IMR-90 (cell line): ENCODE data around the gene ZSCAN10. TPM values are rescaled to one million over a fixed set of nuclear protein-coding genes. Genes with fewer than 3 reads are reported as not detected.
A peak's percentile ranks its signal among the peaks of the same experiment; 100 is the strongest.

Experiments used
- ATAC-seq: fragments of 200-7000 bp; cut with Tn5 transposase; 2 replicates; pipeline ENCODE4 v1.9.1; 2020; ENCODE audit warnings: low read depth, mild to moderate bottlenecking, moderate library complexity
- BruUV-seq: library from RNA; stranded (reverse); fragments of 400-500 nt; replicated peaks from 2 replicates; lab custom pipeline; 2021; lab: Mats Ljungman, UMichigan
- CTCF ChIA-PET: fragments of 300-600 bp; formaldehyde crosslinking; extraction: SDS; loops from one replicate; lab custom pipeline; 2021; ENCODE audit warnings: antibody characterized with exemption; lab: Yijun Ruan, JAX
- POLR2A ChIA-PET: fragments of 300-600 bp; sonication (Branson Sonifier 250); formaldehyde crosslinking; loops from one replicate; lab custom pipeline; 2022; ENCODE audit warnings: antibody characterized with exemption; ENCODE audit not compliant: unreplicated experiment; lab: Charles Lee
- DNase-seq: peaks from one replicate; pipeline ENCODE4 v3.0.0; 2013
- H2AFZ ChIP-seq: replicated peaks from 2 replicates; pipeline ENCODE3; 2013; ENCODE audit warnings: low read length, mild to moderate bottlenecking; ENCODE audit not compliant: poor library complexity
- H2AK5ac ChIP-seq: 2 replicates; pipeline ENCODE4 v1.6.1; 2013; ENCODE audit warnings: low read depth, low read length, inconsistent platforms
- H2AK9ac ChIP-seq: replicated peaks from 2 replicates; pipeline ENCODE3; 2013; ENCODE audit warnings: mild to moderate bottlenecking, low read depth, low read length, moderate library complexity; ENCODE audit not compliant: poor library complexity
- H2BK120ac ChIP-seq: 2 replicates; pipeline ENCODE4 v1.6.1; 2013; ENCODE audit warnings: low read depth, low read length, inconsistent platforms
- H2BK15ac ChIP-seq: 3 replicates; pipeline ENCODE4 v1.6.1; 2013; ENCODE audit warnings: low read depth, low read length, inconsistent platforms
- H2BK20ac ChIP-seq: 2 replicates; pipeline ENCODE4 v1.6.1; 2013; ENCODE audit warnings: low read depth, mild to moderate bottlenecking, inconsistent platforms, low read length, moderate library complexity
- H2BK5ac ChIP-seq: 2 replicates; pipeline ENCODE4 v1.6.1; 2013; ENCODE audit warnings: mild to moderate bottlenecking, low read depth, low read length, inconsistent platforms; ENCODE audit not compliant: poor library complexity, severe bottlenecking
- H3K14ac ChIP-seq: replicated peaks from 2 replicates; pipeline ENCODE4 v1.6.1; 2013; ENCODE audit warnings: low read depth, low read length, inconsistent platforms
- H3K18ac ChIP-seq: 2 replicates; pipeline ENCODE4 v1.6.1; 2013; ENCODE audit warnings: low read depth, low read length, control low read depth
- H3K23ac ChIP-seq: 2 replicates; pipeline ENCODE4 v1.6.1; 2013; ENCODE audit warnings: low read depth, low read length, inconsistent platforms
- H3K27ac ChIP-seq: 2 replicates; pipeline ENCODE4 v1.5.1; 2013; ENCODE audit warnings: mild to moderate bottlenecking, control low read depth, low read length; ENCODE audit not compliant: insufficient read depth
- H3K27me3 ChIP-seq: 2 replicates; pipeline ENCODE4 v1.6.1; 2013; ENCODE audit warnings: low read length; ENCODE audit not compliant: control insufficient read depth, insufficient read depth
- H3K36me3 ChIP-seq: 2 replicates; pipeline ENCODE4 v1.6.1; 2013; ENCODE audit warnings: low read length, mixed read lengths; ENCODE audit not compliant: control insufficient read depth, insufficient read depth
- H3K4ac ChIP-seq: 2 replicates; pipeline ENCODE4 v1.6.1; 2013; ENCODE audit warnings: low read depth, low read length, inconsistent platforms
- H3K4me1 ChIP-seq: 2 replicates; pipeline ENCODE4 v1.6.1; 2013; ENCODE audit warnings: low read length, mixed read lengths; ENCODE audit not compliant: control insufficient read depth, insufficient read depth
- H3K4me2 ChIP-seq: 2 replicates; pipeline ENCODE4 v1.6.1; 2013; ENCODE audit warnings: low read depth, mild to moderate bottlenecking, control low read depth, low read length, moderate library complexity
- H3K4me3 ChIP-seq: 2 replicates; pipeline ENCODE4 v1.5.1; 2013; ENCODE audit warnings: low read depth, mild to moderate bottlenecking, control low read depth, low read length, moderate library complexity; ENCODE audit not compliant: insufficient read depth
- H3K56ac ChIP-seq: 2 replicates; pipeline ENCODE4 v1.6.1; 2013; ENCODE audit warnings: low read length, inconsistent platforms; ENCODE audit not compliant: insufficient read depth; ENCODE audit errors: extremely low read depth
- H3K79me1 ChIP-seq, 2 experiments: 2 replicates each; pipeline ENCODE4 v1.6.1; 2013; ENCODE audit warnings: low read length in 2 of 2, inconsistent platforms in 1 of 2, low read depth in 1 of 2
- H3K9ac ChIP-seq: 2 replicates; pipeline ENCODE4 v1.6.1; 2013; ENCODE audit warnings: low read depth, low read length, control low read depth
- H3K9me1 ChIP-seq: 2 replicates; pipeline ENCODE4 v1.6.1; 2013; ENCODE audit warnings: low read length, inconsistent platforms; ENCODE audit not compliant: insufficient read depth
- H3K9me3 ChIP-seq: 2 replicates; pipeline ENCODE4 v1.6.1; 2013; ENCODE audit warnings: low read length; ENCODE audit not compliant: control insufficient read depth, insufficient read depth
- H4K20me1 ChIP-seq: 2 replicates; pipeline ENCODE4 v1.6.1; 2013; ENCODE audit warnings: low read length, inconsistent platforms; ENCODE audit not compliant: insufficient read depth
- H4K5ac ChIP-seq: 2 replicates; pipeline ENCODE4 v1.6.1; 2013; ENCODE audit warnings: mild to moderate bottlenecking, low read depth, low read length, control low read depth
- H4K8ac ChIP-seq, 2 experiments: 2 replicates each; pipeline ENCODE4 v1.6.1; 2013; ENCODE audit warnings: low read depth in 2 of 2, low read length in 2 of 2, control low read depth in 1 of 2, inconsistent platforms in 1 of 2
- H4K91ac ChIP-seq: 2 replicates; pipeline ENCODE4 v1.6.1; 2013; ENCODE audit warnings: low read depth, low read length, inconsistent platforms; ENCODE audit not compliant: insufficient read depth
- CTCF ChIP-seq: conservative IDR thresholded peaks from 2 replicates; pipeline ENCODE4 v1.5.1; 2012; ENCODE audit warnings: mild to moderate bottlenecking, low read depth, low read length, improper control_type of control experiment
- ELK1 ChIP-seq: fragments of 150-350 bp; IDR thresholded peaks from 2 replicates; pipeline ENCODE4 v1.6.1; 2016; ENCODE audit warnings: low read depth, mild to moderate bottlenecking, low read length, moderate library complexity, borderline replicate concordance
- RFX5 ChIP-seq: IDR thresholded peaks from 2 replicates; pipeline ENCODE4 v1.8.0; 2012; ENCODE audit warnings: low read depth, mild to moderate bottlenecking, low read length, moderate library complexity
- WGBS, 2 experiments: methylation state at CpG; one replicate each; pipeline versions ENCODE4 v1.1.5 to v1.1.7; 2013; ENCODE audit warnings: missing lambda C conversion rate in 2 of 2; ENCODE audit not compliant: insufficient read length in 1 of 2; ENCODE audit errors: extremely low coverage in 2 of 2; 5-methylcytosine and 5-hydroxymethylcytosine counted together
- dilution Hi-C: fragments of 300-500 bp; cut with HindIII; formaldehyde crosslinking; loops from one replicate; pipeline ENCODE4 v1.14.3; 2018; ENCODE audit warnings: low sequenced_read_pairs; ENCODE audit not compliant: unreplicated experiment
- in situ Hi-C: fragments of 300-500 bp; cut with MboI; formaldehyde crosslinking; loops from 3 replicates; pipeline ENCODE4 v1.14.3; 2019; ENCODE audit warnings: low sequenced_read_pairs, inconsistent platforms, mixed read lengths
- intact Hi-C: fragments of 100-400 bp; cut with micrococcal nuclease; formaldehyde crosslinking; loops from 2 replicates; pipeline ENCODE4 v1.10.0; 2022
- polyA plus RNA-seq, 3 experiments: library from polyadenylated mRNA; depleted of rRNA; stranded (reverse); fragments of >200 nt; gene quantifications; 2 replicates each; pipeline ENCODE4 v1.2.3, GENCODE V29; 2012; ENCODE audit warnings: low replicate concordance in 1 of 3
- total RNA-seq: library from RNA; depleted of rRNA; stranded (reverse); fragments of >200 nt; gene quantifications from 2 replicates; pipeline ENCODE4 v1.2.3, GENCODE V29; 2012

The ZSCAN10 gene
- total and polyA plus RNA-seq, 2 of the 4 experiments (the other 2 are of a cell fraction): not detected

GRCh38 chr16:3060339-3061127, 38.6 kb downstream of the ZSCAN10 start:
- 100% methylated on average over 2 of the region's 14 CpGs; no CpG with 5 or more reads in 1 of the 2 experiments for WGBS, 2 experiments
- Histone ChIP-seq H2AK9ac (no peak overlapping the region), H3K27ac (no peak overlapping the region), H3K9ac (no peak overlapping the region), H3K4ac (peak overlapping the region; percentile 93), H2BK15ac (no peak overlapping the region), H4K91ac (0 out of 2 replicates have a peak overlapping the region, but pooled peaks have one; percentile 1), H4K20me1 (no peaks in the 10 kb centered on the region; the same call in 1 of the 2 replicates), H3K79me1 (peaks cover 0 to 24% of the 10 kb centered on the region in 2 experiments; a peak in 2 of 4 replicates), H3K9me1 (peaks cover 15% of the 10 kb centered on the region), H3K18ac (no peak overlapping the region), H4K5ac (no peak overlapping the region), H3K4me3 (no peak overlapping the region), H2AFZ (no peak overlapping the region), H3K36me3 (no peaks in the 10 kb centered on the region), H3K23ac (no peak overlapping the region), H3K9me3 (no peaks in the 10 kb centered on the region), H2BK5ac (no peak overlapping the region), H2BK20ac (no peak overlapping the region), H2BK120ac (no peak overlapping the region), H3K4me1 (peaks cover 14% of the 10 kb centered on the region), H3K4me2 (no peak overlapping the region), H3K56ac (no peak overlapping the region), H2AK5ac (no peak overlapping the region), H3K14ac (no peak overlapping the region), H3K27me3 (no peaks in the 10 kb centered on the region; the same call in 1 of the 2 replicates), H4K8ac (peak overlapping the region; percentile 87 to 100; a peak in 2 of 4 replicates)
- in situ Hi-C loops (loop anchor here (5.0 kb wide), 1 partner anchor 42 kb away; no protein-coding TSS in a partner anchor), dilution Hi-C loops (no loop called here), intact Hi-C loops (no loop called here)
- ChIA-PET POLR2A (no interaction called here), CTCF (no interaction called here)
- TF ChIP-seq RFX5 (no peak), CTCF (no peak), ELK1 (no peak)
- DNase-seq: no peak
- no peak for ATAC-seq
- no TSS peak for BruUV-seq
